ENCODE measurements around the gene NET1.
"Not testable (repeated sequence)": the region's sequence is repeated elsewhere in the genome, so short reads cannot be mapped to it uniquely, and the experiment has no call there.

Gene NET1

GRCh38 chr10:5410787-5411186 lies 1.6 kb upstream of the NET1 start:
- H3K27ac Mint-ChIP-seq; H3K4me3 Mint-ChIP-seq; H3K4me1 Mint-ChIP-seq (ENCODE audit: low read depth); H3K9me3 Mint-ChIP-seq; H3K36me3 Mint-ChIP-seq (ENCODE audit: low read depth); H3K27me3 Mint-ChIP-seq: not testable (repeated sequence)
- intact Hi-C loops (cut with micrococcal nuclease), result loop anchor here (10.0 kb wide), 1 partner anchor 586 kb away; the partner anchor contains the start of gene AKR1E2

- Mint-ChIP-seq H3K36me3 (ENCODE audit: low read depth) (no peaks in the 10 kb centered on the region), H3K27me3 (peaks cover 8% of the 10 kb centered on the region), H3K9me3 (peaks cover 7% of the 10 kb centered on the region), H3K4me1 (ENCODE audit: low read depth) (no peaks in the 10 kb centered on the region), H3K27ac (no peak overlapping the region), H3K4me3 (peak overlapping the region; percentile 70)
- intact Hi-C loops (cut with micrococcal nuclease), result loop anchor here (10.0 kb wide), 1 partner anchor 587 kb away; the partner anchor contains the start of gene AKR1E2
Measured at GRCh38 chr10:5411941-5412276, 448 bp upstream of the NET1 start.

GRCh38 chr10:5413012-5413938 lies 918 bp downstream of the NET1 start:
- Mint-ChIP-seq H3K4me1 (ENCODE audit: low read depth) (no peaks in the 10 kb centered on the region), H3K27me3 (peaks cover 8% of the 10 kb centered on the region), H3K9me3 (peaks cover 12% of the 10 kb centered on the region), H3K36me3 (ENCODE audit: low read depth) (no peaks in the 10 kb centered on the region), H3K27ac (no peak overlapping the region), H3K4me3 (no peak overlapping the region)
- intact Hi-C loops (cut with micrococcal nuclease), result loop anchor here (10.0 kb wide), 1 partner anchor 588 kb away; the partner anchor contains the start of gene AKR1E2

GRCh38 chr10:5416981-5417380 lies 4.6 kb downstream of the NET1 start:
- Mint-ChIP-seq H3K27ac (no peak overlapping the region), H3K4me1 (ENCODE audit: low read depth) (no peaks in the 10 kb centered on the region), H3K36me3 (ENCODE audit: low read depth) (peaks cover 8% of the 10 kb centered on the region), H3K27me3 (no peaks in the 10 kb centered on the region), H3K9me3 (peaks cover 26% of the 10 kb centered on the region), H3K4me3 (no peak overlapping the region)
- intact Hi-C loops (cut with micrococcal nuclease), result loop anchor here (10.0 kb wide), 1 partner anchor 592 kb away; the partner anchor contains the start of gene AKR1E2

GRCh38 chr10:5418584-5418983 lies 6.2 kb downstream of the NET1 start:
- H3K9me3 Mint-ChIP-seq, result peaks cover 26% of the 10 kb centered on the region

GRCh38 chr10:5419466-5420094 lies 7.2 kb downstream of the NET1 start:
- no peak overlapping the region for H3K27ac Mint-ChIP-seq
- no peaks in the 10 kb centered on the region for H3K27me3 Mint-ChIP-seq
- no peak overlapping the region for H3K4me3 Mint-ChIP-seq
- H3K36me3 Mint-ChIP-seq (ENCODE audit: low read depth), result peaks cover 8% of the 10 kb centered on the region
- intact Hi-C loops (cut with micrococcal nuclease), result loop anchor here (10.0 kb wide), 1 partner anchor 595 kb away; the partner anchor contains the start of gene AKR1E2
- H3K4me1 Mint-ChIP-seq (ENCODE audit: low read depth), result peaks cover under 1% of the 10 kb centered on the region
- H3K9me3 Mint-ChIP-seq, result peaks cover 26% of the 10 kb centered on the region

More at GRCh38 chr10:5418584-5418983, 6.2 kb downstream of the NET1 start:
- Mint-ChIP-seq H3K4me1 (ENCODE audit: low read depth) (no peaks in the 10 kb centered on the region), H3K27ac (no peak overlapping the region), H3K4me3 (no peak overlapping the region), H3K27me3 (no peaks in the 10 kb centered on the region), H3K36me3 (ENCODE audit: low read depth) (peaks cover 8% of the 10 kb centered on the region)
- intact Hi-C loops (cut with micrococcal nuclease), result loop anchor here (10.0 kb wide), 1 partner anchor 594 kb away; the partner anchor contains the start of gene AKR1E2

- Mint-ChIP-seq H3K36me3 (ENCODE audit: low read depth) (peaks cover 8% of the 10 kb centered on the region), H3K9me3 (peaks cover 16% of the 10 kb centered on the region), H3K27ac (no peak overlapping the region), H3K4me1 (ENCODE audit: low read depth) (peaks cover 16% of the 10 kb centered on the region), H3K4me3 (no peak overlapping the region), H3K27me3 (no peaks in the 10 kb centered on the region)
- intact Hi-C loops (cut with micrococcal nuclease), result no loop called here
Measured at GRCh38 chr10:5423771-5424170, 11.4 kb downstream of the NET1 start.

GRCh38 chr10:5424751-5425150 lies 12.4 kb downstream of the NET1 start:
- intact Hi-C loops (cut with micrococcal nuclease), result no loop called here
- no peak overlapping the region for H3K4me3 Mint-ChIP-seq
- H3K4me1 Mint-ChIP-seq (ENCODE audit: low read depth), result peaks cover 16% of the 10 kb centered on the region
- H3K27me3 Mint-ChIP-seq, result no peaks in the 10 kb centered on the region
- H3K27ac Mint-ChIP-seq, result no peak overlapping the region
- H3K36me3 Mint-ChIP-seq (ENCODE audit: low read depth), result no peaks in the 10 kb centered on the region
- peaks cover 6% of the 10 kb centered on the region for H3K9me3 Mint-ChIP-seq

GRCh38 chr10:5428133-5428532 lies 15.8 kb downstream of the NET1 start:
- Mint-ChIP-seq H3K4me1 (ENCODE audit: low read depth) (peaks cover 16% of the 10 kb centered on the region), H3K36me3 (ENCODE audit: low read depth) (no peaks in the 10 kb centered on the region), H3K27me3 (no peaks in the 10 kb centered on the region), H3K4me3 (no peak overlapping the region), H3K9me3 (no peaks in the 10 kb centered on the region), H3K27ac (no peak overlapping the region)
- intact Hi-C loops (cut with micrococcal nuclease), result no loop called here

- intact Hi-C loops (cut with micrococcal nuclease), result loop anchor here (5.0 kb wide), 1 partner anchor 341 kb away; the partner anchor contains the start of gene AKR1C3
- Mint-ChIP-seq H3K36me3 (ENCODE audit: low read depth) (no peaks in the 10 kb centered on the region), H3K9me3 (no peaks in the 10 kb centered on the region), H3K27me3 (no peaks in the 10 kb centered on the region), H3K4me3 (no peak overlapping the region), H3K4me1 (ENCODE audit: low read depth) (peaks cover 7% of the 10 kb centered on the region), H3K27ac (no peak overlapping the region)
Measured at GRCh38 chr10:5433182-5433581, 20.8 kb downstream of the NET1 start.

GRCh38 chr10:5434017-5434753 lies 21.8 kb downstream of the NET1 start:
- H3K4me3 Mint-ChIP-seq, result no peak overlapping the region
- H3K27me3 Mint-ChIP-seq, result no peaks in the 10 kb centered on the region
- H3K27ac Mint-ChIP-seq, result no peak overlapping the region
- intact Hi-C loops (cut with micrococcal nuclease), result loop anchor here (1.0 to 5.0 kb wide), 3 partner anchors 342 to 619 kb away; partner anchors contain the start of gene AKR1C3
- no peaks in the 10 kb centered on the region for H3K9me3 Mint-ChIP-seq
- no peaks in the 10 kb centered on the region for H3K36me3 Mint-ChIP-seq (ENCODE audit: low read depth)
- H3K4me1 Mint-ChIP-seq (ENCODE audit: low read depth), result peaks cover 7% of the 10 kb centered on the region

- H3K36me3 Mint-ChIP-seq (ENCODE audit: low read depth), result no peaks in the 10 kb centered on the region
- H3K27me3 Mint-ChIP-seq, result no peaks in the 10 kb centered on the region
- H3K4me3 Mint-ChIP-seq, result no peak overlapping the region
- no peaks in the 10 kb centered on the region for H3K9me3 Mint-ChIP-seq
- H3K4me1 Mint-ChIP-seq (ENCODE audit: low read depth), result peaks cover 7% of the 10 kb centered on the region
- intact Hi-C loops (cut with micrococcal nuclease), result loop anchor here (2.0 kb wide), 1 partner anchor 621 kb away; no protein-coding TSS in a partner anchor
- no peak overlapping the region for H3K27ac Mint-ChIP-seq
Measured at GRCh38 chr10:5435328-5435727, 23.0 kb downstream of the NET1 start.

GRCh38 chr10:5440206-5440605 lies 27.8 kb downstream of the NET1 start:
- Mint-ChIP-seq H3K9me3 (no peaks in the 10 kb centered on the region), H3K4me3 (no peak overlapping the region)
- intact Hi-C loops (cut with micrococcal nuclease), result no loop called here

More at GRCh38 chr10:5440206-5440605, 27.8 kb downstream of the NET1 start:
- Mint-ChIP-seq H3K4me1 (ENCODE audit: low read depth) (peaks cover 9% of the 10 kb centered on the region), H3K27ac (no peak overlapping the region), H3K36me3 (ENCODE audit: low read depth) (no peaks in the 10 kb centered on the region), H3K27me3 (no peaks in the 10 kb centered on the region)

Measured in dendritic cell treated with granulocyte-macrophage colony-stimulating factor and Interleukin-4, amounts not matched to agents 40 ng/mL and 50 ng/mL, for 4 days (primary cell).